ENCODE results near the gene PSMA2.

Gene PSMA2

DNA sequence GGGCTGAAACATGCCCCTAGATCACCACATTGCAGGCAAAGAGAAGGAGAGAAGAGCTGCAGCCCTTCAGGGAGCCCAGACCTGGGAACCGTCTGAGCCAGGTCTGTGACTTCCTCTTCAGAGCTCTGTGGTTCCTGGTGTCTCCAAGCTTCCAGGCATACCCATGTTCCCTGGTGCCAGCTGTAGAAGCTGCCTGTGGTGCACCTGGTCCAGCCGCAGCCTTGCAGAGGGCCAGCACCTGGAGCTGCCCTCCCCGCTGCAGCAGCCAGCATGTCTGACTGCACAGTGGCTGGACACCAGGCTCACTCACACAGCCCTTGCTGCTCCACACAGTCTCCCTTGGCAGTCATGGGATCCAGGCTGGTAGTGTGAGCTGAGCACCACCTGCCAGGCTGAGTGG lies 53.7 kb downstream of the PSMA2 start:
- TF ChIP-seq, protein P1, sequence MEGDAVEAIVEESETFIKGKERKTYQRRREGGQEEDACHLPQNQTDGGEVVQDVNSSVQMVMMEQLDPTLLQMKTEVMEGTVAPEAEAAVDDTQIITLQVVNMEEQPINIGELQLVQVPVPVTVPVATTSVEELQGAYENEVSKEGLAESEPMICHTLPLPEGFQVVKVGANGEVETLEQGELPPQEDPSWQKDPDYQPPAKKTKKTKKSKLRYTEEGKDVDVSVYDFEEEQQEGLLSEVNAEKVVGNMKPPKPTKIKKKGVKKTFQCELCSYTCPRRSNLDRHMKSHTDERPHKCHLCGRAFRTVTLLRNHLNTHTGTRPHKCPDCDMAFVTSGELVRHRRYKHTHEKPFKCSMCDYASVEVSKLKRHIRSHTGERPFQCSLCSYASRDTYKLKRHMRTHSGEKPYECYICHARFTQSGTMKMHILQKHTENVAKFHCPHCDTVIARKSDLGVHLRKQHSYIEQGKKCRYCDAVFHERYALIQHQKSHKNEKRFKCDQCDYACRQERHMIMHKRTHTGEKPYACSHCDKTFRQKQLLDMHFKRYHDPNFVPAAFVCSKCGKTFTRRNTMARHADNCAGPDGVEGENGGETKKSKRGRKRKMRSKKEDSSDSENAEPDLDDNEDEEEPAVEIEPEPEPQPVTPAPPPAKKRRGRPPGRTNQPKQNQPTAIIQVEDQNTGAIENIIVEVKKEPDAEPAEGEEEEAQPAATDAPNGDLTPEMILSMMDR (IDR thresholded peaks at IDR 0.05; ENCODE audit: extremely low read depth, missing control alignments) = no peak
- no peak for DNase-seq (ENCODE audit: low spot score)

DNA sequence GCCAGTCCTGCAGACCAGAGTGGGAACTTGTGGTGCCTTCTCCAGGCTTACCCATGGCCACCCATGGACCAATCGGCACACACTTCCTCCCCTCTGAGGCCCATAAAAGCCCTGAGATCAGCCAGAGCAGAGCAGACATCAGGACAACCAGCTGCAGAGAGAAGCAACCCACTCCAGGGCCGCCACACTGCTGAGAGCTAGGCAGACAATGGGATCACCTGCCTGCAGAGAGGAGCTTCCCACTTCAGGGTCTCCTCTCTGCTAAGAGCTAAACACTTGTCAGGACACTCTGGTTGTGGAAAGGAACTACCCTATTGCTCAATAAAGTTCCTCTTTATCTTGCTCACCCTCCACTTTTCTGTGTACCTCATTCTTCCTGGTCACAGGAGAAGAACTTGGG lies 54.1 kb downstream of the PSMA2 start:
- TF ChIP-seq, protein P1 (IDR thresholded peaks at IDR 0.05; ENCODE audit: extremely low read depth, missing control alignments) = no peak
- no peak for DNase-seq (ENCODE audit: low spot score)

DNA sequence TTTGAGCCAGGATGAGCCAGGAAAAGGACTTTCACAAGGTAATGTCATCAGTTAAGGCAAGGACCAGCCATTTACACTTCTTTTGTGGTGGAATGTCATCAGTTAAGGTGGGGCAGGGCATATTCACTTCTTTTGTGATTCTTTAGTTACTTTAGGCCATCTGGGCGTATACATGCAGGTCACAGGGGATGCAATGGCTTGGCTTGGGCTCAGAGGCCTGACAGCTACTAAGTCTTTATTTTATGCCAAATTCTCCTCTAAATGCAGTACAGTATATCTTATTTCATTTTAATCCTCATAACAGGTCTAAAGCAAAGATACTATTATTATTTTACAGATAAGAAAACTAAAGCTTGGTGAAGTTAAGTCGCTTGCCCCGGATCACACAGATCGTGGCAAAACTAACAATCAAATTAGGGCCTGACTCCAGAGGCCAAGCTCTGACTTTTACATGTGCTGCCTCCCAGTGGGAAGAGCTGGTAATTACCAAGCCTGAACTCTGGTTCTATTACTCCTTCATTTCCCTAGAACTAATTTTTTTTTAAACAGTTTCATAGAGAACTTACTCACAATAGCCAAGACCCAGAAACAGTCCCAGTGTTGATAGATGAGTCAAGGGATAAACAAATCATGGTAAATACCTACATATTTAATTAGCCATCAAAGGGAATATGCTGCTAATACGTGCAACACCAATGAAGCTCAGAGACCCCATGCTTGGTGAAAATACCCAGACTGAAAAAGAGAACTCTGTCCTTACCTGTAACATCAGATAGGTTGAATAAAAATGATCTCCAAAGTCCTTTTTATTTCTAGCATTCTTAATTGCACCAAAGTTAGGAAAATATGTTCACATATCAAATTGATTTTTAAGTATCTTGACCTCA lies 55.5 kb downstream of the PSMA2 start:
- DNase-seq (ENCODE audit: low spot score) = peak; percentile 59
- TF ChIP-seq, protein P1 (IDR thresholded peaks at IDR 0.05; ENCODE audit: extremely low read depth, missing control alignments) = peak; percentile 78

DNA sequence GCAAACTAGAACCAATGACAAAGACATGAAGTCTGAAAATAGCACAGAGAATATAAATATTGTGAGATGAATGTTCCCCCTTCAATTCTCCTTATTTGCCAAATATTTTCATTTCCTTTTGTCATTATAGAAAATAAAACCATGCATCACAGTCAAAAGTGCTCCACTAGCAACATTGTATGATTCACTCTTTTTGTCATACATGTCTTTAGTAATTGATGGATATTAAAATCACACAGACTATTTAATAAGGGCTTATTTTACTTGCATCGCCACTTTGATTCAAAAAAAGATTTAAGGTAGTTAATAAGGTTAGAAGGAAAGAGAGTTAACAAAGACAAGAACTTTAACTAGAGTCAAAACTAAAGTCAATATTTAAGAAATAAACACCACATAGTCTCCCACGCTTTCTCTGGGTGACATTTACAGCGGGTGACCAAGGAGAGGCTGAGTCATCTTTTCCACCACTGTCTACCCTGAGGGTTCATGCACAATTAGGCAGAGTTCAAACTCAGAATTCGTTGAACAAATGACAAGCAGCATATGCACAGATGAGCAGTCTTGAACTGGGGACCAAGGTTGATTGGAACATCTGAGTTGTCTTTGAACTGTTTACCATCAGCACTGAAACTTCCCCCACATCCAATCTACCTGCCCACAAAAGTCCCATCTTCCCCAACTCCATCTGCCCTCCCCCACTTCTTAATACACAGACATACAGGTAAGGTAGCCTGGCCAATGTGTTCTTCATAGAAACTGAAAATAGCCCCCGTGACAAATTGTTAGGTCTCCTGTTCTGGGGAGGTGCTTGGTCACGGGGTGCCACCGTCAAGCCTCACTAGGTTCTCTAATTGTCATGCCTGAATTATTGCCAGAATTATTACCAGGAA lies 62.6 kb downstream of the PSMA2 start:
- DNase-seq (ENCODE audit: low spot score) = peak; percentile 69
- TF ChIP-seq, protein P1 (IDR thresholded peaks at IDR 0.05; ENCODE audit: extremely low read depth, missing control alignments) = no peak

DNA sequence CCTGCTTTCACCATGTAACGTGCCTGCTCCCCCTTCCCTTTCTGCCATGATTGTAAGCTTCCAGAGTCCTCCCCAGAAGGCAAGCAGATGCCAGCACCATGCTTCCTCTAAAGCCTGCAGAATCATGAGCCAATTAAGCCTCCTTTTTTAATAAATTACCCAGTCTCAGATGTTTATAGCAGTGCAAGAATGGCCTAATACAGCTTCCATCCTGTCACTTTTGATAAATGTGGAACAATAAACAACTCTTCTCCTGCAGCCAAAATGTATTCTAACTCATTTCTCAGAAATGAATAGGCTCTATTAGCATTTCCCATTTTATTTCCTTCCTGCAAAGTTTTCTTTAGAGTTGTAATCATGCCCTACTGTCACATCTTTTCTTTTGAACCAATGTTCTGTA lies 63.5 kb downstream of the PSMA2 start:
- TF ChIP-seq, protein P1 (IDR thresholded peaks at IDR 0.05; ENCODE audit: extremely low read depth, missing control alignments) = no peak
- DNase-seq (ENCODE audit: low spot score) = no peak
